GM23248 (cell line): ENCODE data around the gene GPR160.

ENCODE experiments used
- EZH2 ChIP-seq: fragments of 200-600 bp; sonication (generic); IDR thresholded peaks from 2 replicates; pipeline ENCODE4 v1.6.1; 2018; ENCODE audit warnings: antibody characterized with exemption, mild to moderate bottlenecking; ENCODE audit not compliant: insufficient read depth, poor library complexity, severe bottlenecking
- EZH2phosphoT487 ChIP-seq: fragments of 200-600 bp; sonication (generic); IDR thresholded peaks from 2 replicates; pipeline ENCODE4 v1.6.1; 2018; ENCODE audit warnings: antibody characterized with exemption, moderate library complexity, mild to moderate bottlenecking, low read depth; ENCODE audit not compliant: insufficient read depth

DNA sequence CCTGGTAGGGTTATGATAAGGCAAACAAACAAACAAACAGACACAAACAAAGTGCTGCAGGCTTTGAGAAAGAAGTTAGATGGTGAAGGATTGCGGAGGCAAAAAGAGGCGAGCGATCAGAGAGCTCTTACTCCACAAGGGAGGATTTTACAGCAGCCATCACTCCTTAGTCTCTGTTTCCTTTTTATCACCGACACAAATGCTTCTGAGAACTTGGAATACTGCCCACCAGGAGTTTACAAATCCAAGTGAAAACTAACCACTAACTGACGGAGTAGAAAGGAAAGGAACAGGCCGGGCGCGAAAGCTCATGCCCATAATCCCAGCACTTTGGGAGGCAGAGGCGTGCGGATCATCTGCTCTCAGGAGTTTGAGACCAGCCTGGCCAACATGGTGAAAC lies 35.6 kb upstream of the GPR160 start:
- no peak for TF ChIP-seq EZH2
- TF ChIP-seq EZH2phosphoT487, result no peak
